DMS153 treated with DMSO at 0.1 percent for 48 hours (cell line): ENCODE data around the gene TMCC2.

Experiments
- DNase-seq: peaks from one replicate; lab custom pipeline; 2025; ENCODE audit not compliant: unreplicated experiment; lab: John Stamatoyannopoulos, UW

TMCC2 gene

DNA sequence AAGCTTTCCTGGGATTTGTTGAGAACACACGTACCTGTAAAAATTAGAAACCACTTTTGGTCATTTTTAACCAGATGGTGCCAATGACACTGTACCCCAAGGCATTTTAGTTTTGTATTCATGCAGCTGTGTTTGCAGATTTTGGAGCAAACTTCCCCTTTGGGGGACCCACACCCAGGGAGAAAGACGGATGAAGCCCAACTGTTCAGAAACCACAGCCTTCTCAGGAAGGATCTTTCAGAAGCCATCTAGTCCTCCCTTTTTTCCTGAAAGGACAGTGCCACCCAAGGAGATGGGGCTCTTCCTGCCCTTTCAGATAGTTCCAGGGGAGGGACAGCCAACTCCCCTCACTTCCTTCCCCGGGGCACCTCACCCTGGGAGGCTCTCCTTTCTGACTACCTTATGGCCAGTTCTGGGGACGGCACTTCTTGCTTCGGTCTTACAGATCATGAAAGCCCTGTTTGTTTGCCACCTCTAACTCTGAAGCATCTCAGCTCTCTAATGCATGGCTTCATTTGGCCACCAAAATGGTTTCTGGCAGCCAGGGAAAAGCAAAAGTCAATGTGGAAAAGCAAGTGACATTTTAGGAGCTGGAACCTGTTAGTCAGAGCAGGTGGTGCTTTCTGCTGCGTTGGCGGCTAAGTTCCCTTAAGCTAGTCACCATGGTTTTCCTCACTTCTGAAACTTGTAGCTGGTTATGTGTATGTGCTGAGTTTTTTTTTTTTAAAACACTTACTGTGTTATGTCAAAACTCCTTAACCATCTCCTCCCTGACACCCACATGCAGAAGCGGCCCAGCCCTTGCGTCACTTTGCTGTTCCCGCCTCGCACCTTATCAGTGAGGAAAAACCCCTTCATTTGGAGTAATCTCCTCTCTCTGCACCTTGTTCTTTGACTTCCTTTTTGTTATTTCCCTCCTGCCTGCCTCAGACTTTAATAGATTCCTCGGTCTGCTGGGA lies 10.1 kb downstream of the TMCC2 start:
- DNase-seq, result no peak

GRCh38 chr1:205239078-205239477 lies 11.3 kb downstream of the TMCC2 start:
- no peak for DNase-seq

DNA sequence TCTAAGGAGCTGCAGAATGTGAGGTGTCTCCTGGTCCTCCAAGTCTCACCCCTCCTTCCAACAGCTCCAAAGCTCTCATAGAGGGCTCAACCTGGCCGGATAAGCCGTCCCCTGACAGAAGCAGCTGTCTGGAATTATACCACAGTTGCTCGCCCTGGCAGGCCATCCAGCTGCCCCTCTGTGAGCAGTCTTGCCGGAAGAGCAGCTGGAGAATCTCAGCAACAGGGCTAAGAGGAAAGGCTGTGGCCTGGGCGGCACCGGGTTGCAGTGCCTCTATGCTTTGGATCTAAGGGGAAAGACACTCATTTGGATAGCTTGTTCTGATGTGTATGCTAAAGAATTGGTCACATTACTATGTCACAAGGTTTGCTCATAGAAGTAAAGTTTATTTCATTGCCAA lies 12.4 kb downstream of the TMCC2 start:
- DNase-seq, result no peak

- no peak for DNase-seq
Observed at GRCh38 chr1:205240569-205240968, 12.8 kb downstream of the TMCC2 start.

GRCh38 chr1:205241366-205242030 lies 13.8 kb downstream of the TMCC2 start:
- no peak for DNase-seq

DNA sequence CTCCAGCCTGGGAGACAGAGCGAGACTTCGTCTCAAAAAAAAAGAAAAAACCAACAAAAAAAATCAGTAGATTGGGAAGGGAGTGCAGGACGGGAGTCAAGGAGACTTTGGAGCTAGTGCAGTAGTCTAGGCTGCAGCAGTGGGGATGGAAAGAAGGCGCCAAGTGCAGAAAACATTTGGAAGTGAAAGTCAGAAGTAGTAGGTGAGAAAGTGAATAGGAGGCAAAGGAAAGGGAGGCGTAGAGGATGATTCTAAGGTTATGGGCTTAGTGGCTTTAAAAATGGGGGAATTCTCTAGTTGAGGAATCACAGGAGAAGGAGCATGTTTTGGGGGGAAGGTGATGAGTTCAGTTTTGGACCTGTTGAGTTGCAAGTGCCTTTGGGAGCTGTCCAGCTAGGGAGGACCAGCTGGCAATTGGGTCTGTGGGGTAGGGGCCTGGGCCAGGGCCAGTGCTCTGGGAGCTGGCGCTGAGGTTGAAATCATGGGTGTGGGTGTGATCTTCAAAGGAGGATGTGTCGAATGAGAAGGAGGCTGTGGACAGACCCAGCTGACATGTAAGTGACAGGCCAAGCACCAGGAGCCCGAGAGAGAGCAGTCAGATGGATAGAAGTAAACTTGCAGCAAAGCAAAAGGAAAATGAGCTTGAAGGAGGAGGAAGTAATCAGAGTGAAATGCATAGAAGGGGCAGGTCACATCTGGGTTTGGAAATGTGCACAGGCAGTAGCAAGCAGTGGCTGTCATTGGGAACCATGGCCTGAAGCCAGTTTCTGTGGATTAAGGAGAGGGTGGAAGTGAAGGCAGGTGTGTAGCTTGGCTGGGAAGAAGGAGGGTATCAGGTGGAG lies 15.8 kb downstream of the TMCC2 start:
- no peak for DNase-seq

DNA sequence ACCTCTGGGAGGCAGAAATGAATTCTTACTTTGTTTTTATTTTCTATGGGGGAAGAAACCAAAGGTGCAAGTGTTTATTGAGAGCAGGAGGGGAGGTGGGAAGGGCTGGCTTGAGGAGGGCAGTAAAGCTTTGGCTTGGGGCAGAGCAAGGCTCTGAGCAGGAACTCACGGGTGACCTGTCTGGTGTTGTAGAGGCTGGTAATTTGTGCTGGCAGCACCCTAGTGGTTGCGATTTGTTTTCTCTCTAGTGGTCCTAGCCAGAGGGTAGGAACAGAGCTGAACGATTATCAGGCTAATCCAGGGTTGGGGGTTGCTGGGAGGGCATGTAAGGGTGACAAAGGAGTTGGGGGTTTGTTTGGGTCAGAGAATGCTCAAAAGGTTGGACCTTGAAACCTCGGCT lies 16.6 kb downstream of the TMCC2 start:
- no peak for DNase-seq

GRCh38 chr1:205245096-205245495 lies 17.4 kb downstream of the TMCC2 start:
- no peak for DNase-seq

- no peak for DNase-seq
Observed at GRCh38 chr1:205246351-205247119, 18.8 kb downstream of the TMCC2 start.

- peak; percentile 39 for DNase-seq
Observed at GRCh38 chr1:205247130-205247921, 19.6 kb downstream of the TMCC2 start.

GRCh38 chr1:205248793-205249601 lies 21.3 kb downstream of the TMCC2 start:
- peak; percentile 82 for DNase-seq

DNA sequence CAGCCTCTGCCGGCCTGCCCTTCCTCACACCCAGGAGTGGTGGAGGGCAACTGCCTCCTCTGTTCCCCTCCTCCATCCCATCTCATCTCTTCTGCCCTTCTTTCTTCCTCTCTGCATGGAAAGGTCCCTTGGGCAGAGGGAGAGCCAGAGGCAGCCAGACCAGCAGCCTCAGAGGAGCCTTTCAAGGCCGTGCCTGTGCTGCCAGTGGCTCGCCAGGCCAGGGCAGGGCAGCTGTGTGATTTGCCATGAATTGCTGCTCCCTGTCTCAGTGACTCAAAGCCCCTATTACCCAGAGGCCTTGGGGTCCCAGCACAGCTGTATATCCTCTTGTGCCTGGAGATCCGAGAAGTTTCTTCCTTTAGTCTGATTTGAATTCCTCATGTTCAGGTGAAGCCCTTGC lies 21.9 kb downstream of the TMCC2 start:
- no peak for DNase-seq

GRCh38 chr1:205250699-205251098 lies 23.0 kb downstream of the TMCC2 start:
- DNase-seq, result no peak

DNA sequence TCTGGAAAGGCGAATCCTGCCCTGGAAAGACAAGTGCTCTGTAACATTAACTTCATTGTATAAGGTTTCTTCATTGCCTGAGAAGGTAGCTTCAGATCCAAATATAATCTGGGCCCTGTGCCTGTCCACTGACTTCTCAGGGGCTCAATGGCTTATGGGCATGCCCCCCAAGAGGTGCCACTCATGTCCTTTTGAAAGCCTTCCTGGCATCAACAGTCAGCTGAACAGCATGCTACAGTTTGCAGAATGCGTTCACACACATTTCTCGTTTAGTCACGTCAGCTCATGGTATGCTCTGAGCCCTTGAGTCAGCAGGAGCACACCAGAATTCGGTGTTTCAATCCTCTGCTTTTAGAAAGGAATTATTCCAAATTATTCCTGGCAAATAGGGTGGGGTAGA lies 23.8 kb downstream of the TMCC2 start:
- no peak for DNase-seq

GRCh38 chr1:205255941-205256780 lies 28.4 kb downstream of the TMCC2 start:
- DNase-seq, result peak; percentile 93

GRCh38 chr1:205256951-205257625 lies 29.3 kb downstream of the TMCC2 start:
- no peak for DNase-seq

- no peak for DNase-seq
Observed at GRCh38 chr1:205257735-205258134, 30.0 kb downstream of the TMCC2 start.
